ENCODE data around the gene USP5. TPM values are rescaled to one million over a fixed set of nuclear protein-coding genes. Genes with fewer than 3 reads are reported as not detected.

Gene USP5
- polyA plus RNA-seq, 1 donor (not counting 4 experiments of a cell fraction or from before 2014, with no cell fraction given) = 58.3 TPM

DNA sequence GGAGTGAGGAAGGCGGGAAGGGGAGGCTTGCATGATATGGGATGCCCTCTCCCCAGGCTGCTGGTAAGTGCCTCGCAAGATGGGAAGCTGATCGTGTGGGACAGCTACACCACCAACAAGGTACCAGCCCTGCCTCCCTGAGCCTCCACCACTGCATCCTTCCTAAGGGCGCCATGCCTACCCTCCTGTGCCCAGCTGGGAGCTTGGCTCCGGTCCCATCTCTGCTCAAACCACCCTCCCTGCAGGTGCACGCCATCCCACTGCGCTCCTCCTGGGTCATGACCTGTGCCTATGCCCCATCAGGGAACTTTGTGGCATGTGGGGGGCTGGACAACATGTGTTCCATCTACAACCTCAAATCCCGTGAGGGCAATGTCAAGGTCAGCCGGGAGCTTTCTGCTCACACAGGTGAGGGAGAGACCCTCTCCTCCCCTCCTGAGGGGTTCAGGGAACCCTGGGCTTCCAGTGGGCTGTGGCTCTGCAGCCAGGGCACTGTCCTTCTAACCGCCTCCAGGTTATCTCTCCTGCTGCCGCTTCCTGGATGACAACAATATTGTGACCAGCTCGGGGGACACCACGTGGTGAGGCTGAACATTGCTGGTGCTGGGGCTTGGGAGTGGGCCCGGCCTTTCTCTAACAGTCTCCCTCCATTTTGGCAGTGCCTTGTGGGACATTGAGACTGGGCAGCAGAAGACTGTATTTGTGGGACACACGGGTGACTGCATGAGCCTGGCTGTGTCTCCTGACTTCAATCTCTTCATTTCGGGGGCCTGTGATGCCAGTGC, 8.6 kb upstream of the USP5 start:
- H3K9me1 ChIP-seq (ENCODE audit: control insufficient read depth, extremely low read depth, insufficient read depth, low read length) = no peaks in the 10 kb centered on the region
- H4K20me1 ChIP-seq (ENCODE audit: control insufficient read depth, extremely low read depth, insufficient read depth, low read length) = peaks cover 2% of the 10 kb centered on the region
- TF ChIP-seq, protein P1, sequence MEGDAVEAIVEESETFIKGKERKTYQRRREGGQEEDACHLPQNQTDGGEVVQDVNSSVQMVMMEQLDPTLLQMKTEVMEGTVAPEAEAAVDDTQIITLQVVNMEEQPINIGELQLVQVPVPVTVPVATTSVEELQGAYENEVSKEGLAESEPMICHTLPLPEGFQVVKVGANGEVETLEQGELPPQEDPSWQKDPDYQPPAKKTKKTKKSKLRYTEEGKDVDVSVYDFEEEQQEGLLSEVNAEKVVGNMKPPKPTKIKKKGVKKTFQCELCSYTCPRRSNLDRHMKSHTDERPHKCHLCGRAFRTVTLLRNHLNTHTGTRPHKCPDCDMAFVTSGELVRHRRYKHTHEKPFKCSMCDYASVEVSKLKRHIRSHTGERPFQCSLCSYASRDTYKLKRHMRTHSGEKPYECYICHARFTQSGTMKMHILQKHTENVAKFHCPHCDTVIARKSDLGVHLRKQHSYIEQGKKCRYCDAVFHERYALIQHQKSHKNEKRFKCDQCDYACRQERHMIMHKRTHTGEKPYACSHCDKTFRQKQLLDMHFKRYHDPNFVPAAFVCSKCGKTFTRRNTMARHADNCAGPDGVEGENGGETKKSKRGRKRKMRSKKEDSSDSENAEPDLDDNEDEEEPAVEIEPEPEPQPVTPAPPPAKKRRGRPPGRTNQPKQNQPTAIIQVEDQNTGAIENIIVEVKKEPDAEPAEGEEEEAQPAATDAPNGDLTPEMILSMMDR (optimal IDR thresholded peaks at IDR 0.05 in 1 of 3, IDR thresholded peaks at IDR 0.05 in 1 of 3, conservative IDR thresholded peaks at IDR 0.05 in 1 of 3; ENCODE audit: extremely low read depth in 1 of 3, insufficient read depth in 2 of 3, low read length in 3 of 3) = no peak
- no peak for TF ChIP-seq EZH2 (IDR thresholded peaks at IDR 0.05; ENCODE audit: low read length)
- DNase-seq (ENCODE audit: low read depth, low spot score) = no peak
- H3K36me3 ChIP-seq (ENCODE audit: control insufficient read depth in 2 of 2, extremely low read depth in 1 of 2, insufficient read depth in 2 of 2, low read length in 2 of 2) = peaks cover 7 to 15% of the 10 kb centered on the region in 2 experiments
- H3K9ac ChIP-seq (ENCODE audit: control insufficient read depth, extremely low read depth, insufficient read depth, low read length) = no peak overlapping the region
- no peaks in the 10 kb centered on the region for H3K4me1 ChIP-seq (ENCODE audit: control insufficient read depth, extremely low read depth, insufficient read depth, low read length)
- FAIRE-seq = no peak
- dilution Hi-C loops (cut with MboI; ENCODE audit: extremely low pct_ligation_motif_present, low sequenced_read_pairs) = no loop called here
- no peak overlapping the region for H2AFZ ChIP-seq (ENCODE audit: control insufficient read depth, low read length)
- no peak overlapping the region for H3K4me3 ChIP-seq (ENCODE audit: control insufficient read depth in 2 of 3, extremely low read depth in 1 of 3, insufficient read depth in 2 of 3, low read depth in 1 of 3, low read length in 3 of 3)
- no peaks in the 10 kb centered on the region for H3K79me2 ChIP-seq (ENCODE audit: control insufficient read depth, insufficient read depth, low read length)
- no peak overlapping the region for H3K4me2 ChIP-seq (ENCODE audit: control insufficient read depth, extremely low read depth, insufficient read depth, low read depth, low read length)
- no peaks in the 10 kb centered on the region for H3K9me3 ChIP-seq (ENCODE audit: control insufficient read depth, low read depth, low read length)
- H3K27ac ChIP-seq (ENCODE audit: control insufficient read depth, insufficient read depth, low read length) = no peak overlapping the region
- H3K27me3 ChIP-seq (ENCODE audit: control insufficient read depth, extremely low read depth, insufficient read depth, low read length) = no peaks in the 10 kb centered on the region

DNA sequence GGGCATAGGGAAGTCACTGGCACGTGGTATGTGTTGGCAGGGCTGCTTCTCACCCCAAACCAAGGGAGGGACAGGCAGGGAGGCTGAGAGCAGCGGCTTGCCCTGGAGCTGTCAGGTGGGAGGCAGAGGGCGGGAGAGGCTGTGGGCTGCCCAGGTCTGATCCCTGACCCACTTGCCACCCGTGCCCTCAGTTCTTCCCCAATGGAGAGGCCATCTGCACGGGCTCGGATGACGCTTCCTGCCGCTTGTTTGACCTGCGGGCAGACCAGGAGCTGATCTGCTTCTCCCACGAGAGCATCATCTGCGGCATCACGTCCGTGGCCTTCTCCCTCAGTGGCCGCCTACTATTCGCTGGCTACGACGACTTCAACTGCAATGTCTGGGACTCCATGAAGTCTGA, 6.6 kb upstream of the USP5 start:
- Histone ChIP-seq H3K27me3 (ENCODE audit: control insufficient read depth, extremely low read depth, insufficient read depth, low read length) (no peaks in the 10 kb centered on the region), H3K36me3 (ENCODE audit: control insufficient read depth in 2 of 2, extremely low read depth in 1 of 2, insufficient read depth in 2 of 2, low read length in 2 of 2) (peaks cover 5 to 27% of the 10 kb centered on the region in 2 experiments), H3K79me2 (ENCODE audit: control insufficient read depth, insufficient read depth, low read length) (peaks cover 7% of the 10 kb centered on the region), H2AFZ (ENCODE audit: control insufficient read depth, low read length) (no peak overlapping the region), H3K4me3 (ENCODE audit: control insufficient read depth in 2 of 3, extremely low read depth in 1 of 3, insufficient read depth in 2 of 3, low read depth in 1 of 3, low read length in 3 of 3) (no peak overlapping the region), H4K20me1 (ENCODE audit: control insufficient read depth, extremely low read depth, insufficient read depth, low read length) (no peaks in the 10 kb centered on the region), H3K27ac (ENCODE audit: control insufficient read depth, insufficient read depth, low read length) (no peak overlapping the region), H3K9me3 (ENCODE audit: control insufficient read depth, low read depth, low read length) (no peaks in the 10 kb centered on the region), H3K4me2 (ENCODE audit: control insufficient read depth, extremely low read depth, insufficient read depth, low read depth, low read length) (no peak overlapping the region), H3K4me1 (ENCODE audit: control insufficient read depth, extremely low read depth, insufficient read depth, low read length) (peaks cover 5% of the 10 kb centered on the region), H3K9me1 (ENCODE audit: control insufficient read depth, extremely low read depth, insufficient read depth, low read length) (no peaks in the 10 kb centered on the region), H3K9ac (ENCODE audit: control insufficient read depth, extremely low read depth, insufficient read depth, low read length) (no peak overlapping the region)
- dilution Hi-C loops (cut with MboI; ENCODE audit: extremely low pct_ligation_motif_present, low sequenced_read_pairs) = no loop called here
- DNase-seq (ENCODE audit: low read depth, low spot score) (no peak), FAIRE-seq (no peak)
- TF ChIP-seq EZH2 (IDR thresholded peaks at IDR 0.05; ENCODE audit: low read length) = no peak
- TF ChIP-seq, protein P1 (optimal IDR thresholded peaks at IDR 0.05 in 1 of 3, IDR thresholded peaks at IDR 0.05 in 1 of 3, conservative IDR thresholded peaks at IDR 0.05 in 1 of 3; ENCODE audit: extremely low read depth in 1 of 3, insufficient read depth in 2 of 3, low read length in 3 of 3) = no peak
